ENCODE measurements around the gene SUZ12.
"Not testable (repeated sequence)": the region's sequence is repeated elsewhere in the genome, so short reads cannot be mapped to it uniquely, and the experiment has no call there.

Gene SUZ12

DNA sequence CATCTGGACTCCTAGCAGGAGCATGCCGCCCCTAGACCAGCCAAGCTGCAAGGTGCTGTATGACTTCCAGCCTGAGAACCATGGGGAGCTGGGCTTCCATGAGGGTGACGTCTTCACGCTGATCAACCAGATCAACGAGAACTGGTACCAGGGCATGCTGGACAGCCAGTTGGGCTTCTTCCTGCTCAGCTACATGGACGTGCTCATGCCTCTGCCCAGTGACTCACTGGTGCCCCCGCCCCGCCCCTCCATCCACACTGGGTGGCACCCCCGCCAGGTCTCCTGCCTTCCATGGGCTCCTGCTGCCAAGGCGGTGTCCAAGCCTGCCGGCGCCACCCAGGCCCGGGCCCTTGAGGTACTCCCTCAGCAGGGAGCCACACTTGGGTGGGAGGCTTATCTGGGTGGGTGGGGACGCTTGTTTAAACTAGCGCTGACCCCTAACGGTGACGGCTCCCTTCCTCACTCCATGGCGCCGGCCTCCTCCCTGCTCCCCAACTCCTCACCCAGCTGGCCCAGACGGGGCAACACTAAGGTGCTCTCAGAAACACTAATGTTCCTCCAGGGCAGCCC is 104.6 kb downstream of the SUZ12 start:
- DNase-seq (ENCODE audit: low read depth), result not testable (repeated sequence)

- DNase-seq (ENCODE audit: low read depth), result not testable (repeated sequence)
These were observed 105.5 kb downstream of the SUZ12 start for GRCh38 chr17:32042266-32042665.

DNA sequence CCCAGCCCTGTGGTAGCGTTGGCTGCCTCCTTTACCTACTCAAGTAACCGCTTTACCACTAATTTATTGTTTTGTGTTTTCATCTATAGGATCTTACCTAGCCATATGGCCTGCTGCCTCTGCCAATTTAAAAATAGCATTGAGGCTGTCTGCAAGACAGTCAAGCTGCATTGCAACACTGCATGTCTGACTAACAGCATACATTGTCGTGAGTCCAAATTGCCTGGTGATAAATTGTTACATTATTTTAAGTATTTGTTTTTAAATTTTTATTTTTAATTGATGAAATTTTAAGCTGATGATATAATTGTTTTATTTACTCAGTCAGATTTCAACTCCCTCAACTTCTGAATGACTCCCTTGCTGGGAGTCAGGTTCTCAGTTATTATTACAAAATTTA is 108.8 kb downstream of the SUZ12 start:
- not testable (repeated sequence) for DNase-seq (ENCODE audit: low read depth)

DNA sequence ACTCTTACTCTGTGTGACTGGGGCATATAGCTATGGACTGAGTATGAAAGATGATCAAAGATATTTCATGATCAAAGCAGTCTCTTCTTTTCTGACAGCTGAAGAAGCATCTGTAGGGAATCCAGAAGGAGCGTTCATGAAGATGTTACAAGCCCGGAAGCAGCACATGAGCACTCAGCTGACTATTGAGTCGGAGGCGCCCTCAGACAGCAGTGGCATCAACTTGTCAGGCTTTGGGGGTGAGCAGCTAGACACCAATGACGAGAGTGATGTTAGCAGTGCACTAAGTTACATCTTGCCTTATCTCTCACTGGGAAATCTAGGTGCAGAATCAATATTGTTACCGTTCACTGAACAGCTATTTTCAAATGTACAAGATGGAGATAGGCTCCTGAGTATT is 110.9 kb downstream of the SUZ12 start:
- DNase-seq (ENCODE audit: low read depth), result not testable (repeated sequence)

Data from stimulated activated CD8-positive, alpha-beta memory T cell treated with anti-CD3 and anti-CD28 coated beads, Interleukin-7, amount 100 ng/mL, for 24 hours (primary cell).